Measurements from ENCODE around the gene SETD3.

Gene SETD3

DNA sequence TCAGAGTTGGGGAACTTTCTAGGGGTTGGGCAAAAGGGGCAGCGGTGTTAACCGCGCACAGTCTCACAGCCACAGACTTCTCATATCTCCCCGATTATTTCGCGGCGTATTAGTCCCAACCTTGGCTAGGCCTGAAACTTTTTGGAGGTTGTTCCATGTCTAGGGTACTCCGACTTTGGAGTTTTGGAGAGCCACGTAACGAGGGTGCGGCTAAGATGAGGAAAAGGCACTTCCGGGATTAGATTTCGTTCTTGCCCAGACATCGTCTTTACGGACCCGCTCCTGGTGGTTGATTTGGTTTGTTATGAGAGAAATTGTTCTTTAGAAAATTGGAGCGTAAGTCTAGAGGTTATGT lies 1.1 kb upstream of the SETD3 start:
- DNase-seq: no peak

DNA sequence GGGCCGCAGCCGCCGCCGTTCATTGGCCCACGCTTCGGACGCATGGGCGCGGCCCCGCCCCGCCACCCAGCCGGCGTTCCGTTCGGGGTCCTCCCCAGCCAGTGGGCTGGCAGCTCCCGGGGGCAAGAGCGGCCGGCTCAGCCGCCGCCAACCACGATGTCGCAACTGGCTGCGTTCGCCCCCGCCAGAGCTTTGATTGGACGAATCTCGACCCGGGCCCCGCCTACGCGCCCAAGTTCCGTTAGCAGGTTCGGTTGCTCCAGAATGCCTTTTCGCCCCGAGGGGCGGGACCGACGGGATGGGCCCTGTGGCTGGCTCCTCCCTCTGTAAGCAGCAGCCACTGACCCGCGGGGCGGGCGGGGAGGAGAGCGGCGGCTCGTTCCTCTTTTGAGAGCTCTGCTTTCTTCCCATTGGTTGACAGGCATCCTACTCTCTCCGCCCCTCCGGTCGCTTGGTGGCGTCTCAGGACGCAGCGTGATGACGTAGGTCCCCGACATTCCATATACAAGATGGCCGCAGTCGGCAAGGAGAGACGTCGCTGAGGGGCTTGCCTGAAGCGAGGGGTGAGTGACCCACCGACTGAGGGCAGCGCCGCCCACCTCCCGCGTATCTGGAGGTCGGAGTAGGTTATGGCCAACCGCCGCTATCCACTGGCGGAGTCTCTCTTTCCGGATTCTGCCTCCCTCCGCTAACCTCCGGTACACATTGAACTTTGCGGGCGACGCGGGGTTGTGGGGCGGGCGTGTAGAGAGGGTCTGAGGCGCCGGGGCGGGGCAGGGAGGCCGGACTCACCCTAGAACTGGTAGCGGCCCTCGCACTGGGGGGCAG lies 472 bp upstream of the SETD3 start, which contains the start of gene CCNK:
Gene CCNK, plus strand, starts transcription at position 493 of the 828 bp plus-strand sequence. CDS start 11,269 bp downstream, outside the sequence.
- DNase-seq: peak; percentile 96

DNA sequence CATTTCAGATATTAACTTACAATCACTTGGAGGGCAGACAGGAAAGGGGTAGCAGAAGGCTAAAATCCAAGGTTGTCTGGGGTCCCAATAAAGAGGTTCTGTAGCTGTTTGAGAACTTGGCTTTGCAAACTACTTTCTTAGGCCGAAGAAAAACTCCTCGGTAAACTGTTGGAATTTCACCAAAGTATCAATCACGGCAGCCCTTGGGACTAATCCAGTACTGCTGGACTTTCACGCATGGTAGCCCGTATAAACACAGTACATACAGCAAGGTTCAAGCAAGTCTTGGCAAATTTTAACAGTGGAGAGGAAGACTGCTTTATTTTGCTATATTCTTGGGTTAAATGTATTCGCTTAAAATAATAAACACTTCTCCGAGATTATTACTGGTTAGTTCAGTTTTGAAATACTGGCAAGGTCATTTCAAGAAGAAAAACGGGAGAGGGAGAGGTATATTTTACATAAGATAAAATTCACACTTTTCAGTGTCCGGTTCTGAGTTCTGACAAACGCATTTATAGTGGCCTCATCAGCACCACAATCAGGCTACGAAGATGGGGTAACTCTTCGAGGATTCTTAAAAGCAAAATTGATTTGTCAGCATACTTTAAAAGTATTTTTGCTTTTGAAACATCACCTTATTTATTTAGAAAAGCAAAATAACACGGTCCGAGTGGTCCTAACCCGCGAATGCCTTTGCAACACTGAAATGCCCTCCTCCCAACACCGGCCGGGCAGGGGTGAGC lies 1.3 kb downstream of the SETD3 start:
- DNase-seq: no peak

DNA sequence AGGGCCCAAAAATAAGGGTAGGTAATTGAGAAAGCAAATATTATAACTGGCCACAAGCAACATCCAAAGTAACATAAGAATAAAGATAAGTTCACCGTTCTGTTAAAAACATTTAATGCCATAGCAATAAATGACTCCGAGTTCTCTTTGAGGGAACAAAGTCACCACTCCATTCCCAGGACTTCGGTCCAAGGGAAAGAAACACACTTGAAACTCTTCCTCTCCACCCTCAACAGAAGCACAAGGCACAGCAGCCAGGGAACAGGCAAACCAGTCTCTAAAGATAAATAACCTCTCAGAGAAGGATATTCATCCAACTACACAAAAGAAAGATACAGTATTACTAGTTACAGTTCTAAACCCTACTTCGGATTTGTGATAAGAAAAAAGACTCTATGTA lies 2.5 kb downstream of the SETD3 start:
- no peak for DNase-seq

DNA sequence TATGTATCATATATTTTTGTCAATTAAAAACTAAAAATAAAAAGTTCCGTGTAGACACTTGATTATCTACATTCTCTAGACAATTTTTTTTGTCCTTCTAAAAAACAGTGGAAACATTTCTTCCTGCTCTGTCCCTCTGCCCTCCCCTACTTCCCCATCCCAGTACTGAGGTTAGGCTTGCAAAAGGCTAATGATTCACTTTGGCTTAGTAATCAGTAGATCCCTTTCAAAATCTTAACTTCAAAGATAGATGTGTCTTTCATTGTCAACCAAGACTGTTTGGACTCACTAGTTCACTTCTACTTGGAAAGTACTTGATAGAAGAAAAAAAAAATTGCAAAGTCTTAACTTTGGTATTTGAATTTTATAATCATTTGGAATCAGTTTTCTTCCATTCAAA lies 3.8 kb downstream of the SETD3 start:
- DNase-seq: no peak

DNA sequence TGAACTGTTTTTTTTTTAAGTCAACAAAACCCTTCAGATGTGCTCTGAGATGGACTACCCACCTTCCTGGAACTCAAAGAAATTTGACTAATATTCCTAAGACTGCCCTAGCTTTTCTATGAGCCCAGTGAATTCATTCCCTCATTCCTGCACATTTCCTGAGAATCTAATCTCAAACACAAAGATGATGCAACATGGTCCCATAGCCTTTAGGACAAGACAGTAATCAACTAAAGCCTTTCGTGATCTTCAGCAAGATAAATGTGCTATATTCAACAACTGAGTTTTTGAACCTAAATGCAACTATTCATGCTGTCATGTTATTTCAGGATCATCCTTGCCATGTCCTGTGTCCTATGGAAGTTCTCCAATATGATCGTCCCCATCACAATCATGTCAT lies 5.0 kb downstream of the SETD3 start:
- no peak for DNase-seq

DNA sequence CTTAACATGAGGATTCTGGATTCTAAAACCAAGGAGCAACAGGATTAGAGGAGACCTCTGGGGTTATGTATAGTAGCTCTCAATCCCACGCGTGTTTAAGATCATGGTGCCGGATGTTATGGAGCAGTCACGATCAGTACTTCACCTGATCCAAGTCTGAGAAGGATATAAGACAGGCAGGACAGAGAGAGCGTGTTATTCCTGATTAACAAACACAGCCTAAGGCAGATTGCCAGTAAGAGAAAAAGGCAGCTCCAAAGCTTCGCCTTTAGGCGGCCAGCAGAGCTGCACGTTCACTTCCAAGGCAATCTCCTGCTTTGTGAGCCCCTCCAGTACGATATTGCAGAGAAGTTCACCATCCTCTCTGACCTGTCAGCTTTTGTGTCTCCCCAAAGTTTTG lies 5.5 kb downstream of the SETD3 start:
- no peak for DNase-seq

DNA sequence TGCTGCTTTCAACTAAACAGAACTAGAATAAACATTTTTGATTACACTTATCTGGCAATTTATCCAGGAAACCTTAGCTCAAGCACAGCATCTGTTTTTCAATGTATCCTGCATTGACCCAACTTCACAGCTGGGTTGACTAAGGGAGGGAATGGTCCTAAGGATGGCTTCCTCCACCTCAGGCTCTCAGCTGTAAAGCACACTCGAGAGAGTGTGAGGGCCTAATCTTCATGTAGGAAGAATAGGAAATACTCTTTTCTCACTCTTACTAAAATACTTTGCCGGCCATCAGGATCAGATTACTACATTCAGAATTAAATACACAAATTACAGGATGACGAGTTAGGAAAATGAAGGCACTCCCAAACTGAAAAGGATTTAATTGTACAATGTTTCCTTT lies 7.2 kb downstream of the SETD3 start:
- DNase-seq: no peak

DNA sequence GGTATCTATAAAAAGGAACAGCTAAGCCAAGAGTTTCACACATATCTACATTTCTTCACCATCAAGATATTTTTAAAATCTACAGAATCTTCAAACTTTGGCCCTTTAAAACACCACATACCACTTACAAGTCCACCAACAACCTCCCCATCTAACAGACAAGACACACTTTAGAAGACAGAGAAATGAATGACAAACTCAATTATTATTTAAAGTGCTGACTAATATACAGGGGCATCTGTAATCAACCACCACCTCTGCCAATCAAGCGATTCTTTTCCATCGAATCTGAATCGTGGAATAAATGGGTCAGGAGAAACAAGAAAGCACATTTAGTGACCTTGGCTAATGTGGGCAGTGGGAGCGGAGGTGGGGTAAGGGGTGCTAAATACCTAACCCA lies 7.7 kb downstream of the SETD3 start:
- no peak for DNase-seq

DNA sequence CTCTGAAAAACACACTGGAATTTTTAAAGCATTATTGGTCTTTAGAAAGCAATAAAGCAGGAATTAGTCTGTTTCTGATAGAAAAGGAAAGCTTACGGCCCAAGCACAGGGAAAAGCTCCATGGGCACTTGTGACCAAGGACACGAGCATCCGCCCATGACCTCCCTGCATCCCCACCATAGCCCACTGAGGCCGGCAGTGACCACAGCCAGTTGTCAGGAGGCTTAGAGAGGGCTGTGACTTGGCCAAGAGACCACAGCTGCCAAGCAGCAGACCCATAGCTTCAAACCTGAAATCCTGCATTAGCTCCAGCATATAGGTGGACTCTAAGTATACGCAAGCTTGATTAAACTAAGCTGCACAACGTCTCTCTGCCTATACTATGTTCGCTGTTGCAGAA lies 8.9 kb downstream of the SETD3 start:
- DNase-seq: no peak

DNA sequence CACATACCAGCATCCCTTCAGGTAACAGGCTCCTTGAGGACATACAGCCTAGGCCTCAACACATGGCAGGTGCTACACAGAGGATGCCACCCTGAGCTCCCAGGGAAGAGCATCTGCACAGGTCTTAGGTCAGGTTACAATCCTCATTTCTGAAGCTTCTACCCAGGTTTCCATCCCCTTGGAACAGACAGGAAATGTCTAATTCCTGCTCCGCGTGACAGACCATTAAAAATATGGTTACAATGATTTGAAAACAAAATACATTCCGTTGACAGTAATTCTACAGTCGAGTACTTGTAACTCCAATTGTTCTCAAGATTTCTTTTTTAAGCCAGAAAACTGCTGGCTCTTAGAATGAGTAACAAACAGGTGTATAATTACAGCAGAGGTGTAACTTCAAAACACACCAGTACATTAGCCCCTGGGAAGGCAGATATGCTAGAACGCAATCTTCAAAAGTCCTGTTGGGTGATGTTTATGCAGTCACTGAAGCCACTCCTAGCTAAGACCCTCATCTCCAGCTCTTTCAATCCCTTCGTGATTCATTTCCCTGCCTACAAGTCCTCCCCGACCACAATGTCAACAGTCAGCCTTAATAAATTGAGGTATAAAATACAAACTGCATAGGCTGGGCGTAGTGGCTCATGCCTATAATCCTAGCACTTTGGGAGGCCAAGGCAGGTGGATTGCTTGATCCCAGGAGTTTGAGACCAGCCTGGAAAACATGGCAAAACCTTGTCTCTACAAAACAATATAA lies 11.6 kb downstream of the SETD3 start:
- DNase-seq: no peak

DNA sequence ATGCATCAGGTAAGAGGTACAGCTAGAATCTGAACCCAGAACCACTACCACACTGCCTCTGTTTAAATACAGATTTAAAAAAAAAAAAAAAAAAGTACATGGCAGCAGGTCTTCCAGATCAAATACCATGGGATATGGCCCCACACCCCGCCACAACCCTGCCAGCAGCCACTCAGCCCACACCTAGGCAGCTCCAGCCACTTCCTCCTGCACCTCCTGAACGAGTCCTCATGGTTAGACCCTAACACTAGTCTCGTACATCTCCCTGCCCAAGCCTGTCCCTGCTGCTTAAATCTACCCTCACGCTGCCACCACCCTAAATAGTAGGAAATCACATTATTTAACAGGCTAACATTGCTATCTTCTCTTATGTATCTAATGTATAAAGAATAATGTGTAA lies 12.6 kb downstream of the SETD3 start:
- no peak for DNase-seq

DNA sequence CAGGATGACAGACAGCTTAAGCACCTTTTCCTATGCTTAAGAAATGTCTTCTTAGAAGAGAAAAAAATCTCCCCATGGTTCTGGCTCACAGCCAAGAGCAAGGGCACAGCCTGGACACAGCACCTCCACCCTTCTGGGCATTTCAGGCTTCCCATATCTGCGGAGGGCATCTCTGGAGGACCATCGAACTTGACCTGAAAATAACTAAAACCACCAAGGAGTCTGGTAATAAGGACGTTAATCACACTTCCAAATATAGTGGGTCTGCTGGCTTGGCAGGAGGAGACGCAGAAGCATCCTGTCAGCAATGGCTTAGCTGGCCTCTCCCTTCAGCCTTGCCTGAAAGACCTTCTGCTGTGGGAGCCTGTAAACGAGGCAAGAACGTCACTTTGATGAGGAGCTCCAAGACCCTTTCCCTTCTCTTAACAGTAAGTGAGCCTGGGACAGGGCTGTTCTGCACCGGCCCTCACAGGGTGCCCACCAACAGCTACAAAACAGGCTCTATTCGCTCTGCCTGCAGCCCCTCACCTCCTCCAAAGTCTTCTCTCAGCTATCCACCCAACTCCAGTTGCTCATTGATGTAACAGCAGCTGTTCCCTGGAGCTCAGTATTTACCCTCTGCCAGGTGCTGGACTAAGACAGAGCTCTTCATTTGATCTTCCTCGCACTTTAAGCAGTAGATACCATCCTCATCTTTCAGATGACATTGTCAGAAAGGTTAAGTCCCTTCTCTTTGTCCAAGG lies 13.2 kb downstream of the SETD3 start:
- no peak for DNase-seq

DNA sequence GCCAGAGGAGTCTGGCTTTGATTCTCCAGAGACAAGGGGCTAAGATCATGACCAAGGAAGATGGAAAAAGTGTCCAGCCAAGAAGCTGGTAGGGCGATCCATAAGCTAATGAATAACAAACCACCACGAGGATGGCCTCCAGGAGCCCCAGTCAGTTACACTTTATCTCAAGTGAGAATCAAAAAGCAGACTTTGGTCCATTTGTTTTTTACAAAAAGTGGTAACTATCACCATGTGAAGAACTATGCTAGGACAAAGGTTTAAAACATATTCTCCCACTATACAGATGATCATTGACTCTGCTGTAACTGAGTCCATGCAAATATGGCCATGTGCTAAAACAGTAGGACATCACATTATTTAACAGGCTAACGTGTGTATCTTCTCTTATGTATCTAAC lies 13.9 kb downstream of the SETD3 start:
- no peak for DNase-seq

DNA sequence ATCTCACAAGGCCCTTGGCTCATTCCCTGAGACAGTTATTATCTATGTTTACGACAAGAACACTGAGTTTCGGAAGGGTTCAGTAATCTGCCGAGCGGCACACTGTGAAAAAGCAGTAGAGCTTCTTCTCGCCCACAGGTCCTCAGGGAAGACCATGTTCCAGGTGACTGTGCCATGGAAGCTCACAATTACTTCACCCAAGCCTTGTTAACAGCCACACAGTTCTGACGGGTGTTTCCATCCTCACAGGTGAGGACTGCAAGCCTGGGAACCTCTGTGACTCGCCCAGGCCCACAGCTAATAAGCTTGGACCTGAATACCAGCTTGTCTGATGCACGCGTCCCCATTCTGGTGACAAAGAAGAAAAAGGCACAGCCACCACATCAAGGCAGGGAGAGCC lies 15.4 kb downstream of the SETD3 start:
- DNase-seq: no peak

DNA sequence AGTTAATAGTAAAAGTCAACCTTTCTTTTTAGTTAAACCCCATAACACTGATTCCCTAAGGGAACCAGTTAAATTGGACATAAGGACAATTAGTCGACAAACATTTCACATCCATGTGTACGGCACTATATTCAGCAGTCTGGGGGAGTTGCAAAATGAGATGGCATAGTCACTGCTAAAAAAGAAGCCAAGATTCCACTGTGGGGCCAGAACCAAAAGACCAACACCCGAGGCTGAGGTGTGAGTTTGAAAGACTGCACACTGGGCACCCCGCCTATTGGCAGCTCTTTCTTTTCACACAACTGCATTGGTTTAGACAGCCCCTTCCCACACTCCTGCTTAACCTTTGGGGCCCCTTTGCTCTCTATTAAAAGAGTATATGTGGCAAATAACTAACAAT lies 16.7 kb downstream of the SETD3 start:
- DNase-seq: no peak

DNA sequence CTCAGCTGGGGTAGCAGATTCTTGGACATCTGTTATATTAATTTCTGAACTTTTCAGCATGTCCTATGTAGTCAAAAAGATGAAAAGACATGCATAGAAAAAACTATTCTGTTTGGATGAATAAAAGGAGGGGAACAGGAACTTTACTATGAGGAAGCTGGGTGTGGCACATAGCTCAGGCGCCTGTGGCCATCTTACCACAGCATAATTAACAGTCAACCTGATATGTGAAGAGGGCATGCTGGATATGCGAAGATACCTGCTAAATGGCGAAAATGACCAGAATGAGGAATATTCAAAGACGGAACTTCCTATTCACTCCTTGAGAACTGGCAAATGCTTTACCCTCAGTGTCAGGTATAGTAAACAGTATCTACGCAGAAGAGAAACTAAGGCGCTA lies 18.4 kb downstream of the SETD3 start:
- no peak for DNase-seq

DNA sequence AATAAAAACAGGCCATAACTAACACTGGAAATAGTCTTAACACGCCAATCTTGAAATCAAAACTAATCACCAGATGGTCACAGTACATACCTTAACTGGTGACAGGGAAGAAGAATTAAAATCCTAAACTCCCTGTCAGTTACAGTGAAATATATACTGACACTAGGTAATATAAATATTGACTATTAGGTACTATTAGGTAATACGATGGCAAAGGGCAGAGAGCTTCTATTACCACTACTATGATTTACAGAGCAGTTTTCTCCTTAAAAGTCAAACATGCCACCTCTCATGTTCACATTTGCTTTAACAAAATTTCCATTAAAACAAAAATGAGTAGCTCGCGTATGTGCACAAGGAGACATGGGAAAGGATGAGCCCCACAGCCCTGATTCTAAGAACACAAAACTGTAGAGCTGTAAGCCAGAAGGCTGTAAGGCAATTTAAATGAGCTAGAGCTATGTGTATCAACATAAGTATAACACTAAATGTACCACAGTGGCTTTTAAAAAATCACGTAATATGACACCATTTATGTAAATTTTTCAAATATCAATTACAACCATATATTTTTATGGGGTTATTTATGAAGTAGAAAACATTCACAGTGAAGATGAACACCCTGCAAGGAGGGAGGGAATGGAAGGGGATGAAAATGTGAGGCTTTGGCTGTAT lies 19.1 kb downstream of the SETD3 start:
- no peak for DNase-seq

DNA sequence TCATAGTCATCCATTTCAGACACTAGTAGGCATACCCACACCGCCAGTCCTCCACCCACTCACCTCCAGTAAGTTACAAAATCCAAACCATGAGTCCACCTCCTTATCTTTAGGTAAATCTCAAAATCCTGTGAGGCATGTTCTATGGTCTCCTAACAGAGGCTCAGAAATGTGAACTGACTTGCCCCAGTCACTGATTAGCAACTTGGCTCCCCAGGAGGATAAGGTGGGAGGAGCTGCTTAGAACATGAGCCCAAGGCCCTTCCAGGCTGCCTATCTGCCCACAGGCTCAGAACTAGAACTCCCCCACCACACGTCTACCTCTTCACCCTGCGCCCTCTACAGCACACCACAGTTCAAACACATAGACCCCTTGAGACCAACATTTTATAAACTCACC lies 19.9 kb downstream of the SETD3 start:
- no peak for DNase-seq

DNA sequence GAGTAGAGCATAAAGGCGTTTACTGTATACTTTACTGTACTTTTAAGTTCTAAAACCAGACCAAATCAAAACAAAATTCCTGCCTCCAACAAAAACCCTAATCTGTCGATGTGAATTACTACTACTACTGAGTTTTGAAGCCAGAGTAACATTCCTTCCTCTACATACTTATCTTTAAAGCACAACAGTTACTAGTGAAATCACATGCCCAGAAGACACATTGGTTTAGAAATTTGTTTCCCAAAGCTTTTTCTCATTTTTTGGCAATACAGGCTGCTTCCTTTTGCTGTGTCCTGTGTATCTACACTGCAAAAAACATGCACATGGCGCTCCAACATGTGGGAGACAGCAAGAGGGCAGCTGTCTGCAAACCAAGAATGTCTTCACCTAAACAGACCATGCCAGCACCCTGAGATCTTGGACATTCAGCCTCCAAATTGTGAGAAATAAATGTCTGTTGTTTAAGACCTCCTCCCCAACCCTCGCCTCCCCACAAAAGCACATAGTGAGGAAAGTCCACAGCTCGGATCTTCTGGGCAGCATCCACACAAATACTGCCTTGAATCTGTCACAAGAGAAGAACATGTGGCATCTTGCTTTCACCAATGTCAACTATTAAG lies 21.1 kb downstream of the SETD3 start:
- no peak for DNase-seq

DNA sequence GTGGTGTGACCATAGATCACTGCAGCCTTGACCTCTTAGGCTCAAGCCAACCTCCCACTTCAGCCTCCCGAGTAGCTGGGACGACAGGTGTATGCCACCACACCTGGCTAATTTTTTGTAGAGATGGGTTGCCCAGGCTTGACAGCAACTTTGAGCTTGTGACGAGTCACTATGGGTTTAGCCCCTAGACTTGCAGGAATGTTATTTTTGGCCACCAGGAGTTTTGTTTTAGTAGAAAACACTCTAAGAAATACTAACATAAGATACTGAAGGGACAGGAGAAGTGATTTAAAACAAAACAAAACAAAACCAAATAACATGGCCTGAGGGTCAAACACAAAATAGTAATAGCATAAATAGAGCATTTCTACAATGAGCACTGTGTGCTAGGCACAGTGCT lies 26.4 kb downstream of the SETD3 start:
- DNase-seq: no peak

DNA sequence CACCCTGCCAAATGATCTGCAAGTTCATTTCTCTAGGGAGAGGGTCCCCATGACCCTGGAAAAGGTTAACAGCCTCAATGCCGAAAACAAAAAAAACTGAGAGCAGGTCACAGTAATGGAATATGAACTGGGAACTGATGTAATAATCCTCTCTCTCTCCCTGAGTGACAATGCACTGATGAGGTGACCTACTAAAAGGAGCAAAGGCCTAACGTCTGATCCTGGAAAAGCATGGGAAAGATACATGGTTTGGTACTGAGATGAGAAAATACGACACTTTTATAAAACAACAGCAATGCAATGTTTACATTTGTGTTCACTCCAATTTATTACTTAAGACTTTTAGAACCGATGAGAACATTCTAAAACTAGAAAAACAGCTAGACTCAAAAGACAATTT lies 27.7 kb downstream of the SETD3 start:
- no peak for DNase-seq
